Measurements from ENCODE around the gene ANO3.

ANO3 gene

DNA sequence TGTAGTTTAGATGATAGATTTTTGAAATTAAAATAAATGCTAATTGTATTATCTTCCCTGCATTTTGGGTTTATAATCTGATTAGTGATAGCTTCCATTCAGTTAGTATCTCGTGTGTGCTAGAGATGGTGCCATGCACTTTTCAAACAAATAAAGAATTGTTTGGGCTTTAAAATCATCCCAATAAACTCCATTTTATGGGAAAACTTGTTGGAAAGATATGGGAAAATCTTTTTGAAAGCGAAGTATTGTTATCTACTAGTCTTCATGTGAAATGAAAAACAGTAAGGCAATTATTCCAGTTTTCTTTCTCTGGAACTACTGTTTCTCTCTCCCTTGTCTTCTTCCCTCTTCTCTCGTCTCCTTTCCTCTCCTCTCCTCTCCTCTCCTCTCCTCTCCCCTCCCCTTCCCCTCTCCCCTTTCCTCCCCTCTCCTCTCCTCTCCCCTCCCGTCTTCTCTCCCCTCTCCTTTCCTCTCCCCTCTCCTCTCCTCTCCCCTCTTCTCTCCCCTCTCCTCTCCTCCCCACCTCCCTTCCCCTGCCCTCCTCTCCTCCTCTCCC is 268.0 kb downstream of the ANO3 start:
- H3K36me3 ChIP-seq (ENCODE audit: control insufficient read depth in 5 of 5, insufficient read depth in 5 of 5, low read length in 5 of 5), result peaks cover 0 to 7% (median 0%) of the 10 kb centered on the region in 5 donors
- no peak overlapping the region for H3K9ac ChIP-seq (ENCODE audit: low read length in 5 of 5)
- H3K27ac ChIP-seq (ENCODE audit: low read depth, low read length), result no peak overlapping the region
- H3K4me1 ChIP-seq (ENCODE audit: control insufficient read depth in 5 of 5, insufficient read depth in 5 of 5, low read length in 5 of 5), result no peaks in the 10 kb centered on the region
- no peaks in the 10 kb centered on the region for H3K9me3 ChIP-seq (ENCODE audit: control insufficient read depth in 5 of 5, low read length in 5 of 5)
- no peaks in the 10 kb centered on the region for H3K27me3 ChIP-seq (ENCODE audit: control insufficient read depth in 5 of 5, insufficient read depth in 4 of 5, low read length in 5 of 5)
- H3K4me3 ChIP-seq (ENCODE audit: low read depth in 1 of 5, low read length in 5 of 5), result no peak overlapping the region

- H3K9ac ChIP-seq (ENCODE audit: low read length in 5 of 5), result no peak overlapping the region
- no peaks in the 10 kb centered on the region for H3K27me3 ChIP-seq (ENCODE audit: control insufficient read depth in 5 of 5, insufficient read depth in 4 of 5, low read length in 5 of 5)
- no peak overlapping the region for H3K4me3 ChIP-seq (ENCODE audit: low read depth in 1 of 5, low read length in 5 of 5)
- H3K27ac ChIP-seq (ENCODE audit: low read depth, low read length), result no peak overlapping the region
- peaks cover 0 to 3% (median 0%) of the 10 kb centered on the region in 5 donors for H3K36me3 ChIP-seq (ENCODE audit: control insufficient read depth in 5 of 5, insufficient read depth in 5 of 5, low read length in 5 of 5)
- H3K4me1 ChIP-seq (ENCODE audit: control insufficient read depth in 5 of 5, insufficient read depth in 5 of 5, low read length in 5 of 5), result no peaks in the 10 kb centered on the region
- H3K9me3 ChIP-seq (ENCODE audit: control insufficient read depth in 5 of 5, low read length in 5 of 5), result peaks cover 0 to 3% (median 0%) of the 10 kb centered on the region in 5 donors
Observed at GRCh38 chr11:26607725-26608506, 276.0 kb downstream of the ANO3 start.

GRCh38 chr11:26608507-26609146 is 276.7 kb downstream of the ANO3 start:
- Histone ChIP-seq H3K4me3 (ENCODE audit: low read depth in 1 of 5, low read length in 5 of 5) (no peak overlapping the region), H3K9me3 (ENCODE audit: control insufficient read depth in 5 of 5, low read length in 5 of 5) (peaks cover 0 to 5% (median under 1%) of the 10 kb centered on the region in 5 donors), H3K9ac (ENCODE audit: low read length in 5 of 5) (no peak overlapping the region), H3K27ac (ENCODE audit: low read depth, low read length) (no peak overlapping the region), H3K36me3 (ENCODE audit: control insufficient read depth in 5 of 5, insufficient read depth in 5 of 5, low read length in 5 of 5) (peaks cover 0 to 3% (median 0%) of the 10 kb centered on the region in 5 donors), H3K4me1 (ENCODE audit: control insufficient read depth in 5 of 5, insufficient read depth in 5 of 5, low read length in 5 of 5) (no peaks in the 10 kb centered on the region), H3K27me3 (ENCODE audit: control insufficient read depth in 5 of 5, insufficient read depth in 4 of 5, low read length in 5 of 5) (no peaks in the 10 kb centered on the region)

DNA sequence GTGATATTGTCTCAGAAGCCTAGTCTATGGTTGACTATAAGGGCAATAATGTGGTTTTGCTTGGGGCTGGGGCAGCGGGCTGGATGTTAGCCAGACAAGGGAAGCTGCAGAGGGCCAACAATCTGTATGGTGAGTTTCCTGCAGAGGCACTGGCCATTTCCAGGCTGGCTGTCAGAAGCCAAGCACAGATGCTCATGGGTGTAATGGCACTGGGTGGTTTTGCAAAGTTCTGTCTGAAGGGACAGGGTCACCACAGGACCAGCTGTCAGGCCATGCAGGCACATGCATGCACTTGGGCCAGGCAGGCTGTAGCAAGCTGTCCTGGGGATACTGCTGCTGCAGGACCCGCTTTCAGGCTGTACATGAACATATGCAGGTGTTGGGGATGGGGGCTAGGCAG is 281.8 kb downstream of the ANO3 start:
- Histone ChIP-seq H3K27me3 (ENCODE audit: control insufficient read depth in 5 of 5, insufficient read depth in 4 of 5, low read length in 5 of 5) (no peaks in the 10 kb centered on the region), H3K4me3 (ENCODE audit: low read depth in 1 of 5, low read length in 5 of 5) (no peak overlapping the region), H3K27ac (ENCODE audit: low read depth, low read length) (no peak overlapping the region), H3K36me3 (ENCODE audit: control insufficient read depth in 5 of 5, insufficient read depth in 5 of 5, low read length in 5 of 5) (peaks cover 0 to 3% (median 0%) of the 10 kb centered on the region in 5 donors), H3K9me3 (ENCODE audit: control insufficient read depth in 5 of 5, low read length in 5 of 5) (peaks cover 0 to 8% (median 2%) of the 10 kb centered on the region in 5 donors), H3K4me1 (ENCODE audit: control insufficient read depth in 5 of 5, insufficient read depth in 5 of 5, low read length in 5 of 5) (no peaks in the 10 kb centered on the region), H3K9ac (ENCODE audit: low read length in 5 of 5) (no peak overlapping the region)

- Histone ChIP-seq H3K27ac (ENCODE audit: low read depth, low read length) (no peak overlapping the region), H3K9ac (ENCODE audit: low read length in 5 of 5) (no peak overlapping the region), H3K36me3 (ENCODE audit: control insufficient read depth in 5 of 5, insufficient read depth in 5 of 5, low read length in 5 of 5) (no peaks in the 10 kb centered on the region), H3K4me1 (ENCODE audit: control insufficient read depth in 5 of 5, insufficient read depth in 5 of 5, low read length in 5 of 5) (no peaks in the 10 kb centered on the region), H3K4me3 (ENCODE audit: low read depth in 1 of 5, low read length in 5 of 5) (no peak overlapping the region), H3K27me3 (ENCODE audit: control insufficient read depth in 5 of 5, insufficient read depth in 4 of 5, low read length in 5 of 5) (no peaks in the 10 kb centered on the region), H3K9me3 (ENCODE audit: control insufficient read depth in 5 of 5, low read length in 5 of 5) (peaks cover 0 to 7% (median 0%) of the 10 kb centered on the region in 5 donors)
Observed at GRCh38 chr11:26618441-26618840, 286.5 kb downstream of the ANO3 start.

- no peaks in the 10 kb centered on the region for H3K9me3 ChIP-seq (ENCODE audit: control insufficient read depth in 5 of 5, low read length in 5 of 5)
- no peaks in the 10 kb centered on the region for H3K4me1 ChIP-seq (ENCODE audit: control insufficient read depth in 5 of 5, insufficient read depth in 5 of 5, low read length in 5 of 5)
- no peak overlapping the region for H3K9ac ChIP-seq (ENCODE audit: low read length in 5 of 5)
- no peaks in the 10 kb centered on the region for H3K36me3 ChIP-seq (ENCODE audit: control insufficient read depth in 5 of 5, insufficient read depth in 5 of 5, low read length in 5 of 5)
- no peak overlapping the region for H3K27ac ChIP-seq (ENCODE audit: low read depth, low read length)
- H3K27me3 ChIP-seq (ENCODE audit: control insufficient read depth in 5 of 5, insufficient read depth in 4 of 5, low read length in 5 of 5), result no peaks in the 10 kb centered on the region
- H3K4me3 ChIP-seq (ENCODE audit: low read depth in 1 of 5, low read length in 5 of 5), result no peak overlapping the region
Observed at GRCh38 chr11:26620282-26621045, 288.5 kb downstream of the ANO3 start.

DNA sequence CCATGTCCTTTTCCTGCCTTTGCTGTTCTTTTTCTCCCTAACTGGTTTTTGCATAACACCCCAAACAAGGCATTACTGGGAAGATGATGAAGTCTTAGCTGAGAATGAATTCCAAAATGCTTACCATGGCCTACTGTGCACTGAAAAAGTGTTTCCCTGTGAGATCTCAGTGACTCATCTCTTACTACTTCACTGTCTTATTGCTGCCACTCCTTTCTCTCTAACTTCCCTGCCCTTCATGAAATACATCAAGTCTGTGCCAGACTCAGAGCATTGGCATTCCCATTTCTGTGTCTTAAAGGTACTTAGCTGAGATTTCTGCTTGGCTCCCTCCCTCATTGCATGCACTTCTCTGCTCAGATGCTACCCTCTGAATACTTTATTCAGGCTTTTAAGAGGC is 289.2 kb downstream of the ANO3 start:
- Histone ChIP-seq H3K4me3 (ENCODE audit: low read depth in 1 of 5, low read length in 5 of 5) (no peak overlapping the region), H3K27me3 (ENCODE audit: control insufficient read depth in 5 of 5, insufficient read depth in 4 of 5, low read length in 5 of 5) (no peaks in the 10 kb centered on the region), H3K4me1 (ENCODE audit: control insufficient read depth in 5 of 5, insufficient read depth in 5 of 5, low read length in 5 of 5) (no peaks in the 10 kb centered on the region), H3K36me3 (ENCODE audit: control insufficient read depth in 5 of 5, insufficient read depth in 5 of 5, low read length in 5 of 5) (no peaks in the 10 kb centered on the region), H3K9ac (ENCODE audit: low read length in 5 of 5) (no peak overlapping the region), H3K27ac (ENCODE audit: low read depth, low read length) (no peak overlapping the region), H3K9me3 (ENCODE audit: control insufficient read depth in 5 of 5, low read length in 5 of 5) (no peaks in the 10 kb centered on the region)

DNA sequence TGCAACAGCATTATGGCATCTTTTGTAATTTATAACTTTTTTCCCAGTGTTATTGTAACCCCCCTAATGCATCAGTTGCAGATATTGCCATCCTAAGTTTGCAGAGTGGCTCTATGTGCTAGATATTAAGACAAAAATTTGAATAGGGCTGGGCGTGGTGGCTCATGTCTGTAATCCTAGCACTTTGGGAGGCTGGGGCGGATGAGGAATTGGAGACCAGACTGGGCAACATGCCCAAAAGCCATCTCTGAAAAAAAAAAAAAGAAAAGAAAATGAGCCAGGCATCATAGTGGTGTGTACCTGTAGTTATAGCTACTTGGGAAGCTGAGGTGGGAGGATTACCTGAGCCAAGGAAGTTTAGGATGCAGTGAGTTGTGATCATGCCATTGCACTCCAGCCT is 290.3 kb downstream of the ANO3 start:
- H3K4me3 ChIP-seq (ENCODE audit: low read depth in 1 of 5, low read length in 5 of 5), result no peak overlapping the region
- H3K9me3 ChIP-seq (ENCODE audit: control insufficient read depth in 5 of 5, low read length in 5 of 5), result no peaks in the 10 kb centered on the region
- no peak overlapping the region for H3K9ac ChIP-seq (ENCODE audit: low read length in 5 of 5)
- H3K36me3 ChIP-seq (ENCODE audit: control insufficient read depth in 5 of 5, insufficient read depth in 5 of 5, low read length in 5 of 5), result no peaks in the 10 kb centered on the region
- H3K4me1 ChIP-seq (ENCODE audit: control insufficient read depth in 5 of 5, insufficient read depth in 5 of 5, low read length in 5 of 5), result no peaks in the 10 kb centered on the region
- no peaks in the 10 kb centered on the region for H3K27me3 ChIP-seq (ENCODE audit: control insufficient read depth in 5 of 5, insufficient read depth in 4 of 5, low read length in 5 of 5)
- no peak overlapping the region for H3K27ac ChIP-seq (ENCODE audit: low read depth, low read length)

DNA sequence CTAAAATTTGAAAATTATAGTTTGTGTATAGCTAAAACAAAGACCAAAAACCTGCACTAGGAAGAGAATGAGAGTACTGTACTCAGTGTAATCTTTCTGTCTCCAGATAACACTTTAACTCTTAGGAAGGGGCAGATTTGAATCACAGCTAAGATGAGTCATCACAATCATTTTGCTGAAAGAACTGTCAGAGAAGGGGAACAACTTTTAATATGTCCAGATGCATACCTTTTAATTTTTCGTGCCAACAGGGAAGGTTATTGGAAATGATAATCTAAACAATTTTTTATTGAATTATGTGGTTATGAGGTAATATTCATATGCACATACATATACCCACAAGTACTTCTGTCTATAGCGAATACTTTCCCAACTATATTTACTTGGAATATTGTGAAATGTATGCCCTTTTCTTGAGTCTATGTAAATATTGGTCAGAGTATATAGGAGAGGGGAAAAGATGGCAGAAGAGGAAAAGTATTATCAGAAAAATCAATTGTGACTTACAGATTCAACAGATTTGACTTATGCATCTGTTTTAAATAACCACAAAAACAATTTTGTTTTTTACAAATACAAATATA is 291.2 kb downstream of the ANO3 start:
- no peak overlapping the region for H3K4me3 ChIP-seq (ENCODE audit: low read depth in 1 of 5, low read length in 5 of 5)
- H3K36me3 ChIP-seq (ENCODE audit: control insufficient read depth in 5 of 5, insufficient read depth in 5 of 5, low read length in 5 of 5), result no peaks in the 10 kb centered on the region
- H3K27ac ChIP-seq (ENCODE audit: low read depth, low read length), result no peak overlapping the region
- no peaks in the 10 kb centered on the region for H3K27me3 ChIP-seq (ENCODE audit: control insufficient read depth in 5 of 5, insufficient read depth in 4 of 5, low read length in 5 of 5)
- no peaks in the 10 kb centered on the region for H3K4me1 ChIP-seq (ENCODE audit: control insufficient read depth in 5 of 5, insufficient read depth in 5 of 5, low read length in 5 of 5)
- no peak overlapping the region for H3K9ac ChIP-seq (ENCODE audit: low read length in 5 of 5)
- H3K9me3 ChIP-seq (ENCODE audit: control insufficient read depth in 5 of 5, low read length in 5 of 5), result no peaks in the 10 kb centered on the region
